Mesothelial cell of epicardium (in vitro differentiated cells): Measurements from ENCODE around the gene CDC42EP3. TPM values are rescaled to one million over a fixed set of nuclear protein-coding genes. Genes with fewer than 3 reads are reported as not detected.

Experiments
- DNase-seq, 2 experiments: peaks; one replicate each; pipeline ENCODE4 v3.0.0; 2021; ENCODE audit warnings: low spot score in 2 of 2; ENCODE audit not compliant: unreplicated experiment in 2 of 2
- H3K27ac Mint-ChIP-seq: 2 replicates; pipeline ENCODE4 v1.8.0; 2021; ENCODE audit warnings: mixed read lengths
- H3K27me3 Mint-ChIP-seq: 2 replicates; pipeline ENCODE4 v1.8.0; 2021; ENCODE audit warnings: low read depth, mixed read lengths
- H3K36me3 Mint-ChIP-seq: 2 replicates; pipeline ENCODE4 v1.8.0; 2021; ENCODE audit warnings: mixed read lengths
- H3K4me1 Mint-ChIP-seq: 2 replicates; pipeline ENCODE4 v1.8.0; 2021; ENCODE audit warnings: mixed read lengths
- H3K4me3 Mint-ChIP-seq: 2 replicates; pipeline ENCODE4 v1.8.0; 2021; ENCODE audit warnings: mild to moderate bottlenecking, moderate library complexity, mixed read lengths
- H3K9me3 Mint-ChIP-seq: 2 replicates; pipeline ENCODE4 v1.8.0; 2021; ENCODE audit warnings: mixed read lengths
- CTCF ChIP-seq: fragments of 200-600 bp; sonication (generic); IDR thresholded peaks from one replicate; pipeline ENCODE4 v1.5.0; 2021; ENCODE audit warnings: antibody characterized with exemption; ENCODE audit not compliant: unreplicated experiment
- total RNA-seq: library from RNA; stranded (reverse); gene quantifications from 3 replicates; pipeline ENCODE4 v1.2.1, GENCODE V29; 2021

Gene CDC42EP3
- total RNA-seq, 1 donor from 2014 or later = 48.7 TPM

GRCh38 chr2:37667704-37668103, 3.7 kb downstream of the CDC42EP3 start:
- TF ChIP-seq CTCF = no peak
- Mint-ChIP-seq H3K27me3 (no peaks in the 10 kb centered on the region), H3K36me3 (peaks cover 7% of the 10 kb centered on the region), H3K9me3 (no peaks in the 10 kb centered on the region), H3K4me1 (peaks cover 45% of the 10 kb centered on the region), H3K27ac (no peak overlapping the region), H3K4me3 (no peak overlapping the region)
- no peak for DNase-seq

GRCh38 chr2:37666772-37667171, 4.7 kb downstream of the CDC42EP3 start:
- Mint-ChIP-seq H3K4me1 (peaks cover 51% of the 10 kb centered on the region), H3K27me3 (no peaks in the 10 kb centered on the region), H3K4me3 (no peak overlapping the region), H3K36me3 (peaks cover 11% of the 10 kb centered on the region), H3K27ac (no peak overlapping the region), H3K9me3 (no peaks in the 10 kb centered on the region)
- no peak for DNase-seq
- no peak for TF ChIP-seq CTCF

- no peak overlapping the region for H3K27ac Mint-ChIP-seq
- peaks cover 15% of the 10 kb centered on the region for H3K36me3 Mint-ChIP-seq
- DNase-seq = no peak
Observed at GRCh38 chr2:37665604-37666362, 5.7 kb downstream of the CDC42EP3 start.

GRCh38 chr2:37665043-37665442, 6.4 kb downstream of the CDC42EP3 start:
- Mint-ChIP-seq H3K9me3 (no peaks in the 10 kb centered on the region), H3K4me1 (peaks cover 47% of the 10 kb centered on the region), H3K27me3 (no peaks in the 10 kb centered on the region), H3K36me3 (peaks cover 17% of the 10 kb centered on the region), H3K27ac (no peak overlapping the region), H3K4me3 (no peak overlapping the region)
- no peak for TF ChIP-seq CTCF
- DNase-seq = no peak

More at GRCh38 chr2:37665604-37666362, 5.7 kb downstream of the CDC42EP3 start:
- no peak for TF ChIP-seq CTCF
- Mint-ChIP-seq H3K9me3 (no peaks in the 10 kb centered on the region), H3K4me3 (no peak overlapping the region), H3K4me1 (peaks cover 55% of the 10 kb centered on the region), H3K27me3 (no peaks in the 10 kb centered on the region)

GRCh38 chr2:37664231-37664643, 7.2 kb downstream of the CDC42EP3 start:
- DNase-seq = no peak
- no peak overlapping the region for H3K4me3 Mint-ChIP-seq
- no peak overlapping the region for H3K27ac Mint-ChIP-seq
- no peak for TF ChIP-seq CTCF
- no peaks in the 10 kb centered on the region for H3K9me3 Mint-ChIP-seq
- H3K36me3 Mint-ChIP-seq = peaks cover 20% of the 10 kb centered on the region
- H3K4me1 Mint-ChIP-seq = peaks cover 43% of the 10 kb centered on the region
- H3K27me3 Mint-ChIP-seq = no peaks in the 10 kb centered on the region
